Measurements from ENCODE around the gene NKD1.

NKD1 gene

DNA sequence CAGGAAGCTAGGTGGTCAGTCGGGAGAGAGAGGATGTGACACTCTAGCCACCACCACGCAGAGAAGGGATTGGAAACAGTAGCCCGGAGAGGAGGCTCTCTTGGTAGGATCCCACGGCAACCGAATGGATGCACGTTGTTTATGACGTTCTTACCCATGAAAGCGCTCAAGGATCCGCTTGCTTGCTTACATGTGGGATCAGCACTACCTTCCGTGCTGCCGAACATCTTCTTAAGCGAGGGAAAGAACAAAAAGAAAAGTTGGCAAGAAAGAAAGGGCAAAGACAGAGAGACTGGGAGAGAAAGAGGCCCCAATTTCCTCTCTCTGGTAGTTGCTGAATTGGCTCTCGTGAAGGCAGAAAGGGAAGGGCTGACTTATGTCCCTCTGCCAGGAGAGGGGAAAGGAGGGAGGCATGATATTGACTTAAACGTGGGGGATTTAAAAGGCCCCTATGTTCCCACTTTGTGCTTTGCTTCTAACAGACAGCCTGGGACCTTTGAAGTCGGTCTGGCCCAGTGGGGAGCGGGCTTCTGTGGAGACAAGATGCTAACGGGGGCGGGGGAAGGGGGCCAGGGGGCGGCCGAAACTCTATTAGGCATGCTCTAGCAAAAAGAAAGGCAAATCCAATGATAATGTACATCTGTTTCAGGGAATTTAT lies 97.5 kb downstream of the NKD1 start:
- TF ChIP-seq, protein P1, sequence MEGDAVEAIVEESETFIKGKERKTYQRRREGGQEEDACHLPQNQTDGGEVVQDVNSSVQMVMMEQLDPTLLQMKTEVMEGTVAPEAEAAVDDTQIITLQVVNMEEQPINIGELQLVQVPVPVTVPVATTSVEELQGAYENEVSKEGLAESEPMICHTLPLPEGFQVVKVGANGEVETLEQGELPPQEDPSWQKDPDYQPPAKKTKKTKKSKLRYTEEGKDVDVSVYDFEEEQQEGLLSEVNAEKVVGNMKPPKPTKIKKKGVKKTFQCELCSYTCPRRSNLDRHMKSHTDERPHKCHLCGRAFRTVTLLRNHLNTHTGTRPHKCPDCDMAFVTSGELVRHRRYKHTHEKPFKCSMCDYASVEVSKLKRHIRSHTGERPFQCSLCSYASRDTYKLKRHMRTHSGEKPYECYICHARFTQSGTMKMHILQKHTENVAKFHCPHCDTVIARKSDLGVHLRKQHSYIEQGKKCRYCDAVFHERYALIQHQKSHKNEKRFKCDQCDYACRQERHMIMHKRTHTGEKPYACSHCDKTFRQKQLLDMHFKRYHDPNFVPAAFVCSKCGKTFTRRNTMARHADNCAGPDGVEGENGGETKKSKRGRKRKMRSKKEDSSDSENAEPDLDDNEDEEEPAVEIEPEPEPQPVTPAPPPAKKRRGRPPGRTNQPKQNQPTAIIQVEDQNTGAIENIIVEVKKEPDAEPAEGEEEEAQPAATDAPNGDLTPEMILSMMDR (IDR thresholded peaks at IDR 0.05; ENCODE audit: control insufficient read depth, insufficient read depth, low read depth, low read length, missing control alignments), result no peak
- H3K4me3 ChIP-seq (ENCODE audit: control insufficient read depth, low read depth, low read length), result no peak overlapping the region
- no peak for DNase-seq (ENCODE audit: low read depth)

GRCh38 chr16:50646345-50646744 lies 98.1 kb downstream of the NKD1 start:
- DNase-seq (ENCODE audit: low read depth), result no peak
- TF ChIP-seq, protein P1 (IDR thresholded peaks at IDR 0.05; ENCODE audit: control insufficient read depth, insufficient read depth, low read depth, low read length, missing control alignments), result no peak
- H3K4me3 ChIP-seq (ENCODE audit: control insufficient read depth, low read depth, low read length), result no peak overlapping the region

DNA sequence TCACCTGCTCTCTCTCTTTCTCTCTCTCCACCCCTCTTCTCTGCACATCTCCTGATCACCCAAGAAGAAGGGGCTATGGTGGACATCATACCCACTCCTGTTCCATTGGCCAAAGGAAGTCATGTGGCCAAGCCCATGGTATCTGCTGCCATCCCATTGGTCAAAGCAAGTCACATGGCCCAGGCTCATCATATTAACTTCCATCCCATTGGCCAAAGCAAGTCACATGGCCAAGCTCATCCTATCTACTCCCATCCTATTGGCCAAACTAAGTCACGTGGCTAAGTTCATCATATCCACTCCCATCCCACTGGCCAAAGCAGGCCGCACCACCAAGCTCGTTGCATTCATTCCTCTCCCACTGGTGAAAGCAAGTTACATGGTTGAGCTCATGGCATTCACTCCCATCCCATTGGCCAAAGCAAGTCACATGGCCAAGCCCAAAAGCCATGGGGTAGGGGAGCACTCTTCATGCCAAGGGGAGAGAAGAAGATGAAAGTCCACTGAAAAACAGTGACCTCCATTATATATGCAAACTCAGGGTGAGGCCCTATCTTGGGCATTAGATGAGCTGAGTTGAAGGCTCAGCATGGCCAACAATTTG lies 103.7 kb downstream of the NKD1 start:
- no peak for DNase-seq (ENCODE audit: low read depth)
- no peak overlapping the region for H3K4me3 ChIP-seq (ENCODE audit: control insufficient read depth, low read depth, low read length)
- TF ChIP-seq, protein P1 (IDR thresholded peaks at IDR 0.05; ENCODE audit: control insufficient read depth, insufficient read depth, low read depth, low read length, missing control alignments), result no peak

- TF ChIP-seq, protein P1 (IDR thresholded peaks at IDR 0.05; ENCODE audit: control insufficient read depth, insufficient read depth, low read depth, low read length, missing control alignments), result no peak
- no peak overlapping the region for H3K4me3 ChIP-seq (ENCODE audit: control insufficient read depth, low read depth, low read length)
- DNase-seq (ENCODE audit: low read depth), result no peak
Observed at GRCh38 chr16:50652836-50653425, 104.7 kb downstream of the NKD1 start.

- TF ChIP-seq, protein P1 (IDR thresholded peaks at IDR 0.05; ENCODE audit: control insufficient read depth, insufficient read depth, low read depth, low read length, missing control alignments), result no peak
- DNase-seq (ENCODE audit: low read depth), result no peak
- H3K4me3 ChIP-seq (ENCODE audit: control insufficient read depth, low read depth, low read length), result no peak overlapping the region
Observed at GRCh38 chr16:50653633-50654519, 105.7 kb downstream of the NKD1 start.

GRCh38 chr16:50655558-50656055 lies 107.4 kb downstream of the NKD1 start:
- TF ChIP-seq, protein P1 (IDR thresholded peaks at IDR 0.05; ENCODE audit: control insufficient read depth, insufficient read depth, low read depth, low read length, missing control alignments), result no peak
- no peak overlapping the region for H3K4me3 ChIP-seq (ENCODE audit: control insufficient read depth, low read depth, low read length)
- no peak for DNase-seq (ENCODE audit: low read depth)

All from AG09309 (cell line).